ENCODE results near the gene QTRT2. TPM values are rescaled to one million over a fixed set of nuclear protein-coding genes. Genes with fewer than 3 reads are reported as not detected.

Gene QTRT2
- total RNA-seq, 4 donors from 2014 or later, result 9.4 to 29.1 (median 21.3) TPM

GRCh38 chr3:114093596-114093995 lies 37.1 kb downstream of the QTRT2 start:
- H3K27me3 ChIP-seq, result no peaks in the 10 kb centered on the region
- H3K9me3 ChIP-seq, result no peaks in the 10 kb centered on the region
- H3K4me1 ChIP-seq, result peaks cover 0 to 18% (median 2%) of the 10 kb centered on the region in 3 donors
- WGBS, 2 donors (ENCODE audit: low coverage in 1 of 2), result 50 to 54% methylated on average over 2 of the region's 2 CpGs
- ATAC-seq, result no peak
- TF ChIP-seq POLR2A (IDR thresholded peaks at IDR 0.05) (no peak), EP300 (IDR thresholded peaks at IDR 0.05) (no peak), POLR2AphosphoS5 (IDR thresholded peaks at IDR 0.05) (no peak), CTCF (IDR thresholded peaks at IDR 0.05) (no peak)
- peaks cover 0 to 7% of the 10 kb centered on the region in 2 donors for H3K36me3 ChIP-seq
- H3K4me3 ChIP-seq, result no peak overlapping the region
- H3K27ac ChIP-seq, result no peak overlapping the region

DNA sequence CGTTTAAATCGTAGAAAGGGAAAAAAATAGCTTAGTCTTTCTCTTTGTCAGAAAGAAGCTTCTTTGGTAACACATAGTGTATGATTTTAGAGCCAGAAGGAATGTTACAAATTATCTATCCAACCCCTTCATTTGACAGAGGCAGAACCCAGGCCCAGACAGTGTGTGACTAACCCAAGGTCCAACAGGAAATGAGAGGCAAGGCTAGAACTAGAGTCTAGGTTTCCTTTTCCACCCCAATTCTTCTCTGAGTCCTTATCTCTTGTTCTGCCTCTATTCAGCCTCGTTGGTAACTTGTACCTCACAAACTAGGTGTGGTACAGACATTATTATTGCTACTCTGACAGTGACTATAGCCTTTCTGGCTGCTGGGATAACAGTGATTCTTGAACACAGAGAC lies 39.3 kb downstream of the QTRT2 start:
- TF ChIP-seq POLR2AphosphoS5 (IDR thresholded peaks at IDR 0.05) (no peak), POLR2A (IDR thresholded peaks at IDR 0.05) (no peak), CTCF (IDR thresholded peaks at IDR 0.05) (no peak), EP300 (IDR thresholded peaks at IDR 0.05) (no peak)
- H3K27me3 ChIP-seq, result no peaks in the 10 kb centered on the region
- peaks cover 0 to 18% (median 2%) of the 10 kb centered on the region in 3 donors for H3K4me1 ChIP-seq
- 66 to 82% methylated on average over 3 of the region's 3 CpGs for WGBS, 2 donors (ENCODE audit: low coverage in 1 of 2)
- no peaks in the 10 kb centered on the region for H3K9me3 ChIP-seq
- no peak for ATAC-seq
- H3K36me3 ChIP-seq, result no peaks in the 10 kb centered on the region
- H3K27ac ChIP-seq, result no peak overlapping the region
- no peak overlapping the region for H3K4me3 ChIP-seq

GRCh38 chr3:114101101-114101500 lies 44.6 kb downstream of the QTRT2 start:
- Histone ChIP-seq H3K4me3 (no peak overlapping the region), H3K27me3 (no peaks in the 10 kb centered on the region), H3K4me1 (no peaks in the 10 kb centered on the region), H3K9me3 (no peaks in the 10 kb centered on the region), H3K27ac (no peak overlapping the region), H3K36me3 (no peaks in the 10 kb centered on the region)
- TF ChIP-seq POLR2A (IDR thresholded peaks at IDR 0.05) (no peak), POLR2AphosphoS5 (IDR thresholded peaks at IDR 0.05) (no peak), EP300 (IDR thresholded peaks at IDR 0.05) (no peak), CTCF (IDR thresholded peaks at IDR 0.05) (no peak)
- WGBS, 2 donors (ENCODE audit: low coverage in 1 of 2), result 40 to 86% methylated on average over 1 of the region's 1 CpG
- no peak for ATAC-seq

- ATAC-seq, result no peak
- no peak overlapping the region for H3K27ac ChIP-seq
- H3K27me3 ChIP-seq, result no peaks in the 10 kb centered on the region
- no peaks in the 10 kb centered on the region for H3K9me3 ChIP-seq
- no peaks in the 10 kb centered on the region for H3K36me3 ChIP-seq
- no peak for TF ChIP-seq POLR2A (IDR thresholded peaks at IDR 0.05)
- TF ChIP-seq EP300 (IDR thresholded peaks at IDR 0.05), result no peak
- no peak for TF ChIP-seq POLR2AphosphoS5 (IDR thresholded peaks at IDR 0.05)
- no peak for TF ChIP-seq CTCF (IDR thresholded peaks at IDR 0.05)
- no peak overlapping the region for H3K4me3 ChIP-seq
- WGBS, 2 donors (ENCODE audit: low coverage in 1 of 2), result 76 to 90% methylated on average over 3 to 9 of the region's 27 CpGs
- H3K4me1 ChIP-seq, result no peaks in the 10 kb centered on the region
Measured at GRCh38 chr3:114103181-114103580, 46.6 kb downstream of the QTRT2 start.

GRCh38 chr3:114103858-114104257 lies 47.3 kb downstream of the QTRT2 start:
- WGBS, 2 donors (ENCODE audit: low coverage in 1 of 2), result 100% methylated on average over 1 of the region's 4 CpGs; no CpG with 5 or more reads in 1 of the 2 donors
- H3K27ac ChIP-seq, result no peak overlapping the region
- no peaks in the 10 kb centered on the region for H3K4me1 ChIP-seq
- ATAC-seq, result no peak
- no peaks in the 10 kb centered on the region for H3K27me3 ChIP-seq
- H3K36me3 ChIP-seq, result no peaks in the 10 kb centered on the region
- H3K9me3 ChIP-seq, result no peaks in the 10 kb centered on the region
- TF ChIP-seq CTCF (IDR thresholded peaks at IDR 0.05) (no peak), EP300 (IDR thresholded peaks at IDR 0.05) (no peak), POLR2A (IDR thresholded peaks at IDR 0.05) (no peak), POLR2AphosphoS5 (IDR thresholded peaks at IDR 0.05) (no peak)
- no peak overlapping the region for H3K4me3 ChIP-seq
